GM21786 (cell line): ENCODE results near the gene FMNL1.

Experiments
- ATAC-seq: cut with Tn5 transposase; IDR thresholded peaks from one replicate; pipeline ENCODE4 v1.9.1; 2021; ENCODE audit not compliant: unreplicated experiment

Gene FMNL1

GRCh38 chr17:45277992-45278391, 56.3 kb downstream of the FMNL1 start:
- no peak for ATAC-seq

- no peak for ATAC-seq
Observed at GRCh38 chr17:45279898-45280297, 58.2 kb downstream of the FMNL1 start.

DNA sequence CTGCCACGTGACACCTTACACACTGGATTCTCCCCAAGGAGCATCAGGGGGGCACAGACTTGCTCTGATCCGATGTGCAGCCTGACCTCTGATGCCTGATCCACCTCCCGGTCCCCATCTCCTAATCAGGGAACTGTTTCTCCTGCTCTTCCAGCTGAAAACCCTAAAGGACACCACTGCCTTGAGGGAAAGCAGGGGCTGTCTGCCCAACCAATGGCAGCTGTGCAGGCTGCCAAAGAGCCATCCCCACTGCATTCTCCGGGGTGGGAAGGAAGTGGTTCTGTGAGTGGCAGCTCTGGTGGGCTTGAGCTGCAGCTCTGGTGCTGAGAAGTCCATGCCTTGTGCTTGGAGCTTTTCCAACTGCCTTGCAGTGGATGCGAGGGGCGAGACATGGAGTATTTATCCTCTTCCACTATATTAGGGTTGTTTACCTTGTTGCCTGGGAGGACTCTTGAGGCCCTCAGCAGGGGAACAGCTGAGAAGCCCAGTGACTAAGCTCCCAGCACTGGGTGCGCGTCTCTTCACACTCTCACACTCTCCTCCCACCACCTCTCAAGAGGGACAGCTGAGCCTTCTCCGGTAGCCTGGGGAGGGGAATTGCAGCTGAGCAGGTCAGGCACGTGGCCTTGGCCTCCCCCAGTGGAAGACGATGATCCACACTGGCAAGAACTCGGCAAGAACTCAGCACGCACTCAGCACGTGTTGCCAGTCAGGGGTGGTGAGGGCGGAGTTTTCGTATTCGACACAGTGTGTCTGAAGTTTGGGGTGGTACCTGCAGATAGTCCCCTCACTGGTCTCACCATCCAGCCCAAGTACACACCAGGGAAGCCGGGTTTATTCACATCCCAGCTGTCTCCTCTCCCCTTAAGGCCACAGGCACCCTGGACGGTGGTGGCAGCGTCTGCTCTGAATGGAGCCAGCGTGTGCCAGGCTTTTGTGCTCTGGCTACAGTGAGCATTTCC, 61.3 kb downstream of the FMNL1 start:
- ATAC-seq: no peak

DNA sequence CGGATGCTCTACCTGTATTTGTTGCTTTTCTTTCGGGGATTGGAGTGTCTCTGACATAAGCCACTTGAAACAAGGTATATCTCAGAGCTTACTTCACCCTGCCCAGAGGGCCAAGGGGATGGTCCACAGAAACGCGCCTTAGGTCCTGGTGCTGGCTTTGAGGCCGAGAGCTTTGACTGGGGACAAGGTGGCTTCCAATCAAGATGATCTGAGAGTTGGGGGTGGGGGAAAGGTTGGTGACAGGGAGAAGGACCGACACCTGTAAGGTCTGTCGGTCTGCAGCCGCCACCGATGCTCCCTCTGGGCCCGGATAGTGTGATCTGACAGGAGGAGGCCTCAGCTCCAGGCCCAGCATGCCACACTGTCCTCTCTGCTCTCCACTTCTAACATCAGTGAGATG, 62.0 kb downstream of the FMNL1 start:
- no peak for ATAC-seq

- ATAC-seq: no peak
Observed at GRCh38 chr17:45284176-45285140, 62.8 kb downstream of the FMNL1 start.

DNA sequence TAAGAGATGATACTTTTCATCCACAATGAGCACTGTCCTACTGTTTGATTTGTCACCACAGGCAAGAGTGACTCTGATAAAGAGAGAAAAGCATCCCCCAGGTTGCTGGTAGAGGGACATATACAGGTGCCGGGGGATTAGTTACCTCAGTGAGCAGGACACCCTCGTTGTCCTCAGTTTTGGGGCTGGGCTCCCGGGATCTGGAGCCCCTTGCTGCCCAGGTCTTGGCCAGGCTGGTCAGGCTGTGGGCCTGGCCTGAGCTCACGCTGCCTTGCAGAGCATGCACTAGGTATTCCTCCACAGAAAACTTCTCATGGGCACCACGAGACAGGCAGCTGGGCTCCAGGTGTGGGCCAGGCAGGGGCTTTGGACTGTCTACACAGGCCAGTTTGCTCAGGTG, 64.6 kb downstream of the FMNL1 start:
- ATAC-seq: no peak

GRCh38 chr17:45287526-45288500, 66.1 kb downstream of the FMNL1 start:
- no peak for ATAC-seq

- ATAC-seq: no peak
Observed at GRCh38 chr17:45288825-45289224, 67.1 kb downstream of the FMNL1 start.

DNA sequence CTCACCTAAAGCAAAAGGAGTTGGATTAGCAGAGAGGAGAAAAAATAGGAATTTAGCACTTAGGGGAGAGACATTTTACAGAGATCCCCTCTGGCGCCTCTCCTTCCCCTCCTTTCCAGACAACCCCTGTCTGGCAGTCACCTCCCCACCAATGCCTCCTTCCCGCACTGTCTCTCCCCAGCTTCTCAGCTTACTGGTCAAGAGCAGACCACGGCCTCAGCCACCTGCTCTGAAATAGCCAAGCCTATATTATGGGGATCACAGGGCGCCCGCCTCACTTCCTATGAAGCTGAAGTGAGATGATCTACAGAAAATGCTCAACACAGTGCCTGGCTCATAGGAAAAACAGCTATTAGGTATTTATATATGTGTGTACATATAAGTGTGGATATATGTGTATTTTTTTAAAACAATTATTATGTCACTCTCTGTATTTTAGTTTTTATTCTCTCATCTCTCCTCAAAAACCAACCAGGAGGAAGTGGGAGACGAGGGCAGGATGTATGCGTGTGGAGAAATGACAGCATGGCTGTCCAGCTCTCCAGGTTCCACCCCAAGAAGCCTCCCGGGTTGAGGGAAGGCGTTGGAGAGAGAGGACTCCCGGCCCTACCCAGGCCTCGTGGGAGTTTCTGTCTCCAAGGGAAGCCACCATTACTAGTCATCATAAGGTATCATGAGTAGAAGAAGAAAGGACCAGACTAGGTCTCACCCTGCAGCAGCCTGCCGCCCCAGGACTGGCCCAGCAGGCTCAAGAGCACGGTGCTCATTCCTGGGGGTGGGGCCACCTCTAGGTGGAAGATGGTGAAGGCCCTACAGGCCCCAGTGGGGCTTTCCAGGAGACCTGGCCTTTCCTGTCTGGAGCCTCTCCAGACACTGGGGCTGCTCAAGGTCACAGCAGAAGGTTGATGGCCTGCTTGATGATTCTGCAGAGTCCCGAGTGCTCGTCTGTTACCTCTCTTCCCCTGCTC, 67.9 kb downstream of the FMNL1 start:
- no peak for ATAC-seq

DNA sequence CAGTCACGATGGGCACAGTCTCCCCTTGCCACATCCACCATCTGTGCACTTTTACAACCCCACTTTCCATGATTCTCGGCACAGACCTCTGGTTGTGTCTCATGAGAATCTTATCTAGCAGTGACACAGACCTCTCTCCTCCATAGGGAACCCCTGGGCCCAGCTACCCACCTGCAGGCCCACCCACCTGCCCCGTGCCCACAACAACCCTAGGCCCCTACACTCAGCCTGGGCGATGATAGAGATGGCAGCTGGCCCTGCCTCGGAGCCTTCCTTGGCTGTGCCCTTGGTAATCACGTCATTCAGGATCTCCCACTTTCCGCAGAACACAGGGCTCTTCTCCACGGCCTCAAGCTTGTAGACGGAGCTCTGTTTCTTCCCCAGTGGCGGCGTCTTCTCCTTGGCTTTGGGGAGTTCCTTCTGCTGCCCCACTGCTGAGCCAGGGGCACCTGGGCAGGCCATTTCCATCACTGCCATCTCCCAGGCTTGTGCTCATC, 68.6 kb downstream of the FMNL1 start:
- ATAC-seq: no peak

- no peak for ATAC-seq
Observed at GRCh38 chr17:45291171-45291805, 69.6 kb downstream of the FMNL1 start.

DNA sequence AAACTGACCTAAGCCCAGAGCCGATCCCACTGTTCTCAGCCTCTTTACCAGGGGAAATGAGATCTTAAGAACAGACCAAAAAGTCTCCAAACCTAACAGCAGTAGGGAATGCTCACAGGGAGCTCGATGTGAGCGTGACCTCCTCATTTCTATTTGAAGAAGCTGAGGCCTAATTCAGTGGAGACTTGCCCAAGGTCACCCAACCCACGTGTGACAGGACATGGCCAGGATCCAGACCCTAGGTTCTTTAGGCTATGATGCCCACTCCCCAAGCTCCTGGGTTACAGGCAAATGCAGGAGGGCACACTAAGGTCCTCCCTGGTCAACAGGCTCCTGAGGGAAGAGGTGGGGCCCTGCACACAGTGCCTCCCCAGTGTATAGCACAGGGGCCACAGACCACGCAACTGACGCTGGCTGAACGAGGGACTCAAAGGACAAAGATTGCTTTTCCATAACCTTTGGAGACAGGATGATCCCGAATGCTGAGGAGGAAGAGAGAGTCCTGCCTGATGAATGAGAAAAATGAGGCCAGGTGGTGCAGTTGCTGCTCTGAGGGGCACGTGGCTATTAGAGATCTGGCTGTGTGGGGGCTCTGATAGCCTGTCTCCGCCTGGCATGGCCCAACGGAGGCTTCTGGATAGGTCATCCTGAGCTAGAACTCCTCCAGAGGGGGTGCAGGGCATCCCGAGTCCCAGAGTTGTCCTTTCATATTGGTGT, 71.2 kb downstream of the FMNL1 start:
- ATAC-seq: no peak

DNA sequence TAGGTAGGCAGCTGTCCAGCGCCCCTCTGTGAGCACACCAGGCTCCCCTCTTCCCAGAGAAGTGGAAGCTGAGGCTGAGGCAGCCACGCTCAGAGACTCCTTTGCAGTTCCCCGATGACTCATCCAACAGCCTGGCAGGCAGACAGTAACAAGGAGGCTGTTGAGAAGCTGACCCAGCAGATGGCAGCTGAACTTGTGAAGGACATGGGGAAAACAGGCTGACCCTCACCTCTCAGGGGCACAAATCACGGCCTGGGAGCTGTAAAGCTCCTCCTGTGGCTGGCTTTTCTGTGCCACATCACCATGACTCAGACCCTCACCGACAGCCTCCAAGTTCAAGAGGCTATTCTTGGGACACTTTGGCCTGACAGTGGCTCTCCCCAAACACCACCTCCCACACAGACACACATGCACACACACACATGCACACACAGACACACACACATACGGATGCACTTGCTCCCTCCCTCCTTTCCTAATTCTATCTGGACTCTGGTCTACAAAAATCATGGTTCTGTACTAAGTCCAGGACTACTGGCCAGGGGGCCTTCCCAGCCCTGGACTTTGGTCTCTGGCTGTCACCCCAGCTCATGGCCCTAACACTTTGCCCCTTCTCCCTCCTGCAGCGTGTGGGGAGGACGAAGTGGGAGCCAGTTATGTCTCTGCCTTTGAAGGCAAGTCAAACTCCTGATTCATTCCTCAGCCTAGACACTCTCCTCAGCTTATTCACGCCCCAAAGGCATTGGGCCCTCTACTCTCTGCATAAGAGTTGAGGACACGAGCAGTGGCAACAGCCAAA, 71.9 kb downstream of the FMNL1 start:
- ATAC-seq: peak; percentile 37

DNA sequence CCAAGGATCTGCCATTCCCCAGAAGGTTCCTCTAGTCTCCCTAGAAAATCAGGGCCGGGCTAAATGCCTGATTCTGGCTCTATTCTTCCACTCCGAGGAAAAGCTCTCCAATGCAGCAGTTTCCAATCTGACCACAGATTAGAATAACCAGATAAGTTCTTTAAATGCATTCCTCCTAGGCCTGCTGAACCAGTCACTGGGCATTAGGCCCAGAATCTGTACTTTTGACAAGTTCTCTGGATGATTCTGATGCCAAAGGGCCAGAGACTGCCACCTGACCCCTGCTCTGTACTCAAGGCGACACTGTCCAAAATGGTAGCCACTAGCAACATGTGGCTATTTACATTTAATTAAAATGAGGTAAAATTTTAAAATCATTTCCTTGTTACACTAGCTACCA, 72.8 kb downstream of the FMNL1 start:
- no peak for ATAC-seq

DNA sequence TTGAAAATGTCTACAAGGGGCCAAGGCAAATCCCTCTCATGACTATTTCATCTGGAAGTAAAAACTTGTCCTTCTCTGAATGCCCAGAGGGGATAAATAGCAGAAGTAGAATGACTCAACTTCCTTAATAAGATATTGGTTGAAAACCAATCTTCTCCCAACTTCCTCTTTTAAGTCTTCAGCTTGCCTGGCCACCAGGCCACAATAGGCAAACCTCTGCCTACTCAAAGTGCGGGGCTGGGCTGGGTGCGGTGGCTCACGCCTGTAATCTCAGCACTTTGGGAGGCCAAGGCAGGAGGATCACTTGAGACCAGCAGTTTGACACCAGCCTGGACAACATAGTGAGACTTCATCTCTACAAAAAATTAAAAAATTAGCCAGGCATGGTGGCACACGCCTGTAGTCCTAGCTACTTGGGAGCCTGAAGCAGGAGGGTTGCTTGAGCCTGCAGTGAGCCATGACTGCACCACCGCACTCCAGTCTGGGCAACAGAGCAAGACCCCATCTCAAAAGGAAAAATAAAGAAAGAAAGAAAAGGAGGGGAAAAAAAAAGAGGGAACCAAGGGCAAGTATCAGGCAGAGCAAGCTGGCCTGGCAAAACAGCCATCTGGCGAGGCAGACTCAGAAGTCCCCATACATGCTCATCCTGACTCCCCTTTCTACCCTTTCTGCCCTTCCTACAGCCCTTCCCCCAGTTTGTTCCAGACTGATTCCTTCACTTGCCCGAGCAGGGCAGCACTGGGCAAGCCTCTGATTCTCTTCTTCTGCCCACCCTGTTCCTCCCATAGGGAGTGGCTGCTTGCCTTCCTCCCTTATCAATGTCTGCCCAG, 74.5 kb downstream of the FMNL1 start:
- no peak for ATAC-seq

DNA sequence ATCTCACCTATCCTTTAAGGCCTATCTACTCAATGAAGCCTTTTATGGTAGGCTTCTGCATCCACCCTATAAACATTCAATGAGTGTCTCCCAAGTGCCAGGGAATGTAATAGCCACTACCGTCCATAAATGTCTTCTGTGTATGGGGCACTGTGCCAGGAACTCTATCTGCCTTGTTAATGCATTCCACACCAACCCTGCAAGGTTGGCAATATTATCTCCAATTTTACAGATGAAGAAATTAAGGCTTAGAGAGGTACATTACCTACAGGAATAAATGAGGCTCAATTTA, 75.1 kb downstream of the FMNL1 start:
- no peak for ATAC-seq
